ENCODE results near the gene SLC35F2.
"Not testable (repeated sequence)": the region's sequence is repeated elsewhere in the genome, so short reads cannot be mapped to it uniquely, and the experiment has no call there.

The SLC35F2 gene, protein sequence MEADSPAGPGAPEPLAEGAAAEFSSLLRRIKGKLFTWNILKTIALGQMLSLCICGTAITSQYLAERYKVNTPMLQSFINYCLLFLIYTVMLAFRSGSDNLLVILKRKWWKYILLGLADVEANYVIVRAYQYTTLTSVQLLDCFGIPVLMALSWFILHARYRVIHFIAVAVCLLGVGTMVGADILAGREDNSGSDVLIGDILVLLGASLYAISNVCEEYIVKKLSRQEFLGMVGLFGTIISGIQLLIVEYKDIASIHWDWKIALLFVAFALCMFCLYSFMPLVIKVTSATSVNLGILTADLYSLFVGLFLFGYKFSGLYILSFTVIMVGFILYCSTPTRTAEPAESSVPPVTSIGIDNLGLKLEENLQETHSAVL

DNA sequence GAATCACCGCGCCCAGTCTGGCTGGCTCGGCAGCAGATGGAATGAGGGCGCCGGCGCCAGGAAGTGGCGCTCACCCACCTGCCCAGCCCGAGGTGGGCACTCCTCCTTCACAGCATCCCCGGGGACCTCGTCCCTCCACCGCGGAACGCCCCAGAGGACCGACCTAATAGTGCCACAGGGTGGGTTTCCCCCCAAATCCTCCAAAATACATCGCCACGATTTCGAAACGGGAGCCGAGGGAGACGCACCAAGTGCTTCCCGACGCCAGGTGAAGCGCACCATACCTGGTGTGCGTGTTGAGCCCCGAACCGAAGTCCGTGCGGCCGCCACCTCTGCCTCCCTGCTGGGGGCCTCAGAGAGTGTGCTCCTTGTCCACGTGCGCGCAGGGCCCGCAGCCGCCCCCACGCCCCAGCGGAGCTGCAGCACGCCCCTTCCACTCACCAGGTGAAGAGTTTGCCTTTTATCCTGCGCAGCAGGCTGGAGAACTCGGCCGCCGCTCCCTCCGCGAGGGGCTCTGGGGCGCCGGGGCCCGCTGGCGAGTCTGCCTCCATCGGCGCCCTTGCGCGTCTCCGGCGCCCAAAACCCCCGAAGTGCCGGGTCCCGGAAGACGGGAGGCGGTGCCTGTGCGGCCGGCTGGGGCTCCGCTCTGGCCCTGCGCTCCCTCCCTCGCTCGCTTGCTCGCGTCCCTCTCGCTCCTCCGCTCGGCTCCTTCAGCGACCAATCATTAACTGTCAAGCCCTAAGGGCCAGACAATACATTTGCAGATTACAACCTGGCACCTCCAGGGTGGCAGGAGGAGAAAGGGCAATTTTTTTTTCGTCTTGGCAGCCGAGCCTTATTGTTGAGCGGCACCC is at the start of gene SLC35F2:
TSS of gene SLC35F2 (minus strand) at position 571 of the 854 bp plus-strand sequence. CDS start at position 551, 20 bp downstream.
- peak; percentile 85 for DNase-seq (ENCODE audit: low spot score)

DNA sequence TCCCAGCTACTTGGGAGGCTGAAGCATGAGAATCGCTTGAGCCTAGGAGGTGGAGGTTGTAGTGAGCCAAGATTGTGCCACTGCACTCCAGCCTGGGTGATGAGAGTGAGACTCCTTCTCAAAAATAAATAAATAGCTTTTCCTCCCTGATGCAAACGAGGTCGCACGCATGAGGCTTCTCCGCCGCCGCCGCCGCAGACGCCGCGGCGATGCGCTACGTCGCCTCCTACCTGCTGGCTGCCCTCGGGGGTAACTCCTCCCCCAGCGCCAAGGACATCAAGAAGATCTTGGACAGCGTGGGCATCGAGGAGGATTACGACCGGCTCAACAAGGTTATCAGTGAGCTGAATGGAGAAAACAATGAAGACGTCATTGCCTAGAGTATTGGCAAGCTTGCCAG is 49.6 kb upstream of the SLC35F2 start:
- DNase-seq (ENCODE audit: low spot score) = no peak

DNA sequence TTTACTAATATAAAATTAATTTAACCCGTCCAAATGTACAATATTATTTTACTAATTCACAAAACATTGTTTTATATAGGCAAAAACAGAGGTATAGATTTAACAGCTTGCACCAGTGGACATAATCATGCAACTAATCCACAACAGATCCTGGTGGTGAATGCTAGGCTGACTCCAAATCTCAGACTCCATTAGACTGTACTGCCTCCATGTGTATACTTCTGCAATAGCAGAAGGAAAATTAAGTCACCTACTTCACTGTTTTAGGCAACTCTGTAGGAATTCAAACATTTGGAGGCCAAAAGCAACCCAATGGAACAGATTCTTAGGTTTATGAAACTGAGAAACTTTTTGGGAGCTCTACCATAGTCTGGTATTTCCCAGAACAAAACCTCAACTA is 39.7 kb upstream of the SLC35F2 start:
- peak; percentile 69 for DNase-seq (ENCODE audit: low spot score)

DNA sequence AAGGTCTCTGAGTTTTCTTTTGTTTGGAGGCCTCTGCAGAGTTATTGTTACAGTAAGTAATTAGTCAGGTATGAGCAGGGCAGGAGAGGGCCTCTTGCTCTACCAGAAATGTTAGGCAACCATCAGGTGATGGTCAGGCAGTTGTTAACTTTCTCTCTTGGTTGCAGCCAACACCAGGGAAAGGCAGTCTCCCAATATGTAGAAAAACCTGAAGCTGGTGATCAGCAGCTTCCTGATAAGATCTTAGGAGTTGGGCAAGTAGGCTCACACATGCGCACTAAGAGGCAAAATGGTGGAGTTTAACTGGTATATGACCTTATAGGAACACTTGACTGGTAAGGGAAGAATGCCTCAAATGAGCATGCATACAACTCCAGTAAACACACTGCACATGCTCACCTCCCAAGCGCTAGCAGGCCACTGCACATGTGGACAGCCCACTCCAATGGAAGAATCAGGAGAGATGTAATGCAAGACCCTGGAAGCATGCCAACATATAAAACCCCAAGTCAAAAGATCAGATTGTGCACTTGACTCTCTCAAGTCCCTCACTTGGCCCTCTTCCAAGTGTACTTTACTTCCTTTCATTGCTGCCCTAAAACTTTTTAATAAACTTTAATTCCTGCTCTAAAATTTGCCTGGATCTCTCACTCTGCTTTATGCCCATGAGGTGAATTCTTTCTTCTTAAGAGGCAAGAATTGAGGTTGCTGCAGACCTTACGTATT is 23.7 kb upstream of the SLC35F2 start:
- no peak for DNase-seq (ENCODE audit: low spot score)

DNA sequence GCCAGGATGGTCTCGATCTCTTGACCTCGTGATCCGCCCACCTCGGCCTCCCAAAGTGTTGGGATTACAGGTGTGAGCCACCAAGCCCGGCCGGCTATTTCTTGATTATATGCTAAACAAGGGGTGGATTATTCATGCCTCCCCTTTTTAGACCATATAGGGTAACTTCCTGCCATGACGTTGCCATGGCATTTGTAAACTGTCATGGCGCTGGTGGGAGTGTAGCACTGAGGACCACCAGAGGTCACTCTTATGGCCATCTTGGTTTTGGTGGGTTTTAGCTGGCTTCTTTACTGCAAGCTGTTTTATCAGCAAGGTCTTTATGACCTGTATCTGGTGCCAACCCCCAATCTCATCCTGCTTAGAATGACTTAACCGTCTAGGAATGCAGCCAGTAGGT is 22.9 kb upstream of the SLC35F2 start:
- not testable (repeated sequence) for DNase-seq (ENCODE audit: low spot score)

DNA sequence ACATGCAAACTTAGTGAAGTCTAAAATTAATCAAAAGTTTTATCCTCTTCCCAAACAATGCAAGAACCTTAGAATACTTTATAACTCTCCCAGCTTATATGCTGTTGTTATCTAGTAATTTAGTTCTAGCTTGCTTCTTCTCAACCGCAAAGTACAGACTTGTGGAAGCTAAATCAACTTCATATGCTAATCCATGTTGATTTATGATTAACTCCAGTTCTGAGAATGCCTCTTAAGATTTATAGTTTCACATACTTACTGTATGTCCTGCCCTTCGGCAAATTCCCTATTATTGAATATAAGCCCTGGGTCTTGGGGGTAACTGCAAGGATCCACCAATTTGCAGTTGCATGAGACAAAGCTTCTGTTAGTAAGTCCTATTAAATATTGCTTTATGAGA is 17.6 kb upstream of the SLC35F2 start:
- DNase-seq (ENCODE audit: low spot score) = no peak

DNA sequence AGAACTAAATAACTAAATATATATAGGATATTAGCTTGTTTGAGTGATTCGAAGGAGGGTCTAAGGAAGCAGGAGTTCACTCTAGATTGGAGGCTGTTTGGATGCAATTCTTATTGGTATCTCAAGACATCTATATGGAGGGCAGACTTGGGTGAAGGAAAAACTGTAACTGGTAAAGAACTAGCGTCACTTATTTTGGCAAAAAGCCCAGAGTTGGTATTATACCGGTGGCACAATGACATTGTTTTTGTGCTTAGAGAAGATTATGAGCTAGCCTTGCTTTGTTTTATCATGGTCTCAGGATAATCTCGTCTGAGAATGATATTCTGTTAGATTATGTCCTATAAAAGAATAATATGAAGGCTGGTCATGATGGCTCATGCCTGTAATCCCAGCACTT is 6.0 kb upstream of the SLC35F2 start:
- DNase-seq (ENCODE audit: low spot score) = no peak

DNA sequence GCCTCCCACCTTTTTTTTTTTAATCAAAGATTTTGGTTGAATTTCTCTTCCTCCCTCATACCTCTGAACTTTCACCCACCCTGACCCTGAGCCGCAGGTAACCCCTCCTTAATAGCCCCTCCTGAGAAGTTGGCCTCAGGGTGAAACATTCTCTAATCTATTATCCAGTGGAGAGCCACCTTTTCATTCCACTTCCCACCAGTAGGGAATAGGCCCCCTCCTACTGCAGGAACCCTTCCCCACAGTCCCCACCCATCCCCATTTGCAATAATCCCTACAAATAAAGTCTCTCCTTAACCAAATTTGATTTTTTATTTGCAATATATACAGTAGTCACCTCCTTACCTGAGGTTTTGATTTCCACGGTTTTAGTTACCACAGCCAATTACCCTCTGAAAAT is 2.1 kb upstream of the SLC35F2 start:
- no peak for DNase-seq (ENCODE audit: low spot score)

DNA sequence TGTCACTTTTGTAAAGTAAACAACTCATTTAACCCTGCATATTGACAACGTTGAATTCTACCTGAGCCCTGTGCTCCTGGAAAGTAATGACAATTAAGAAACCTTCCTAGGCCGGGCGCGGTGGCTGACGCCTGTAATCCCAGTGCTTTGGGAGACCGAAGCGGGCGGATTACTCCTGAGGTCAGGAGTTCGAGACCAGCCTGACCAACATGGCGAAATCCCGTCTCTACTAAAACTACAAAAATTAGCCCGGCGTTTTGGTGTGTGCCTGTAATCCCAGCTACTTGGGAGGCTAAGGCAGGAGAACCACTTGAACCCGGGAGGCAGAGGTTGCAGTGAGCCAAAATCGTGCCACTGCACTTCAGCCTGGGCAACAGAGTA is 1.6 kb upstream of the SLC35F2 start:
- not testable (repeated sequence) for DNase-seq (ENCODE audit: low spot score)

DNA sequence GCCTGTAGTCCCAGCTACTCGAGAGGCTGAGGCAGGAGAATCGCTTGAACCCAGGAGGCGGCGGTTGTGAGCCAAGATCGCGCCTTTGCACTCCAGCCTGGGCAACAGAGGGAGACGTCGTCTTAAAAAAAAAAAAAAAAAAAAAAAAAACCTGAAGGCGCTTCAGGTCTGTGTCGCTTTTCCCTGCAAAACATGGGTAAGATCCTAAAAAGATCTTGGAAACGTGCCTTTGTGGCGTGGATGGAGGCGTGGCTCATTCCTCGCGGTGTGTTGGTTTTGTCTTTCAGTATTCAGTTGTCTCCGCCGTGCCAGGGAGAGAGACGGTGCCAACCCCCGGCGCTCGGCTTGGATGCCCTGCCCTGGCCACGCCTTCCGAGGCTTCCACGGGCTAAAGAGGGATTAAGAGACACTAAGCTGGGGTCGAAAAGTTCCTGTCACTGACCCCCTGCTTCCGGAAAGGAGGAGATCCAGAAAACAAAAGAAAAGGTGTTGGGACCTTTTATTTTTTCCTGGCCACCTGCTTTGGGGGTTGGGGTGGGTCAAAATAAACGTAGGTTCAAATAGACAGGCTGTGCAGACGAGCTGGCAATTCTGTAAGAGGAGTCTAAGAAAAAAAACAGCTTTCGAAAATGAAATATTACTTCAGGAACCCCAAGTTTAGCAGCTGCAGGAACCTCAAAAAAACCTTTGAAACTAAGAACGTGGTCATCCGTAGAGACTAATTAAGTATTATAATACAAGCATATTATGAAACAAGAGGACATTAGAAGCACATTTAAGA is 1.1 kb upstream of the SLC35F2 start:
- peak; percentile 71 for DNase-seq (ENCODE audit: low spot score)

DNA sequence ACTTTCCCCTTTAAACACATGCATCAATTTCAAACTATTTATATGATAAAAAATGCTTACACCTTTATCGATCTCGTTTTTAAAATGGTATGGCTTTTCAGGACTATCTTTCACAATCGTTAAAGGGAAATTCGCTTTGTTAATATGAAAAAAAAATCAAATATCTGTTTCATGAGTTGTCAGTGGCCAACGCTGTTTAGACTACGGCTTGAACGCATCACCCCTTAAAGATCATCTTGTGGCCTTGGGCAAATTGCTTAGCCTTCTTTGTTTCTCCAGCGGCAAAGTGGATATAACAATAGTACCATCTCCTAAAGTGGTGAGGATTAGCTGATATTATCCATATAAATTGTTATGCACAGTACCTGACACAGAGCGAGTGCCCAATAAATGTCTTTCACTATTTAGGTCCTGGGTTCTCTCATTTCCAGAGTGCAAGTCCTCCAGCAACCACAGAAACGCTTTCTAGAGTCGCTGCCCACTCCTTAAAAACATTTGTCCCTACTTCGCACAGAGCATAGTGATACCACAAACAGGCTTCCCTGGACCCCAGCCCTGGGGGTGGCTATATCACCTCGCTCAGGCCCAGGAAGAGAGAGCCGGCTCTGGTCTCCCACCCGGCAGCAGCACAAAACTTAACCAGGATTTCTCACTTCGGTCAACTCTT is 904 bp downstream of the SLC35F2 start:
- no peak for DNase-seq (ENCODE audit: low spot score)

DNA sequence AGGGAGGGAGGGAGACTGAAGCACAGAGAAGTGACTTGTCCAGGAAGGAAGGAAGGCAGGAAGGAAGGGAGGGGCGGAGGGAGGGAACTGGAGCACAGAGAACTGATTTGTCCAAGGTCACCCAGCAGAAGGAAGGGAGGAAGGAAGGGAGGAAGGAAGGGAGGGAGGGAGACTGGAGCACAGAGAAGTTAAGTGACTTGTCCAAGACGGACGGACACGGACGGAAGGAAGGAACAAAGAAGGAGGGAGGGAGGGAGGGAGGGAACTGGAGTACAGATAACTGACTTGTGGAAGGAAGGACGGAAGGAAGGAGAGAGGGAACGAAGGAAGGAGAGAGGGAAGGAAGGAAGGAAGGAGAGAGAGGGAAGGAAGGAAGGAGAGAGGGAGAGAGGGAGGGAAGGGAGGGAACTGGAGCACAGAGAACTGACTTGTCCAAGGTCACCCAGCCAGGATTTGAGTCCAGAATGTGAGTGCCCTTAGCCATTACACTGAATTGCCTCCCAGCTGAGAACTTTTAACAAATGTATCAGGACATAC is 1.5 kb downstream of the SLC35F2 start:
- no peak for DNase-seq (ENCODE audit: low spot score)

DNA sequence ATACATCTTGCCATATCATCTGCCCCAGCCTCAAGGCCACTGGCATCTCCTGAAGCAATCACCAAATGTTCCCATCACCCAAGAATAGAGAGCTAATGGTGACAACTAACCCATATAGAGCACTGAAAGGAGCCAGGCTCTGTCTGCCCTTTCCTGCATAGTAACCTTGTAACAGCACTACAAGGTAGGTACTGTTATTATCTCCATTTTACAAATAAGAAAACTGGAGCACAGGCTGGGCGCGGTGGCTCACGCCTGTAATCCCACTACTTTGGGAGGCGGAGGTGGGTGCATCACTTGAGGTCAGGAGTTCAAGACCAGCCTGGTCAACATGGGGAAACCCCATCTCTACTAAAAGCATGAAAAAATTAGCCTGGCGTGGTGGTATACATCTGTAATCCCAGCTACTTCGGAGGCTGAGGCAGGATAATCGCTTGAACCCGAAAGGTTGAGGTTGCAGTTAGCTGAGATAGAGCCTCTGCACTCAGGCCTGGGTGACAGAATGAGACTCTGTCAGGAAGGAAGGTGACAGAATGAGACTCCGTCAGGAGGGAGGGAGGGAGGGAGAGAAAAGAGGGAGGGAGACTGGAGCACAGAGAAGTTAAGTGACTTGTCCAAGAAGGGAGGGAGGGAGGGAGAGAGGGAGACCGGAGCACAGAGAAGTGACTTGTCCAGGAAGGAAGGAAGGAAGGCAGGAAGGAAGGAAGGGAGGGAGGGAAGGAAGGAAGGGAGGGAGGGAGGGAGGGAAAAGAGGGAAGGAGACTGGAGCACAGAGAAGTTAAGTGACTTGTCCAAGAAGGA is 2.2 kb downstream of the SLC35F2 start:
- DNase-seq (ENCODE audit: low spot score) = no peak

DNA sequence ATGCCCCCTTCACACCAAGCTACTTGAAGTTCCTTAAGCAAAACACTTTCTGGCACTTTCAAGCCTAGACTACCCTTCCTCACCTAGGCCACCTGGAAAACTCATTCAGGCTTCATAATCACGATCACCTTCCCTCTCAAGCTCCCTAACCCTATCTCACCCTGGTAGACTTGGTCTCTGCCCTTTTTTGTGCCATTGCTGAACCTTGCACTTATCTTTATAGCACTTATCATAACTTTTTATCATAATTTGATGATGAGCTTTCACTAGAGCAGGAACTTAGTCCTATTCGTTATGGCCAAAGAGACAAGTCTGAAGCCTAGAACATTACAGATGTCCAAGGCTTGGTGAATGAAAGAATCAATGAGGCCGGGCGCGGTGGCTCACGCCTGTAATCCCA is 5.5 kb downstream of the SLC35F2 start:
- no peak for DNase-seq (ENCODE audit: low spot score)

DNA sequence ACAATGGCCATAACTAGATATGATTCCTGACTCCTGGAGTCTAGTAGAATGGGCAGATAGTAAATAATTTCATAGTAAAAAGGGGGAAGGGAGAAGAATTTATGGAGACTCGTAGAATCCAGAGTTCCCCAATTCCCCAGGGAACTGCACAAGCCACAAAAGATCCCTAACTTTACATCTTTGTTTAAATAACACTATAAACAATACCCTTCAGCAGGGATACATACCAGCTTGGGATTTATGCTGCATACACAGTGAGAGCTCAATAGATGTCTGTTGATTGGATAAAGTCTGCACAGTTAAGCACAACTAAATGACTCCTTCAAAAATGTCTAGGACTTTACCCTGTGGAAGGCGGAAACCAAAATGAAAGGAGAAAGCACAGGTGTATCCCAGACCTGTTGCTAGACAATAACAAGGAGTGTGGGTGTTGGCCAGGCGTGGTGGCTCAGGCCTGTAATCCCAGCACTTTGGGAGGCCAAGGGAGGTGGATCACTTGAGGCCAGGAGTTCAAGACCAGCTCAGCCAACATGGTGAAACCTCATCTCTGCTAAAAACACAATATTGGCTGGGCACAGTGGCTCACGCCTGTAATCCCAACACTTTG is 6.8 kb downstream of the SLC35F2 start:
- DNase-seq (ENCODE audit: low spot score) = no peak

DNA sequence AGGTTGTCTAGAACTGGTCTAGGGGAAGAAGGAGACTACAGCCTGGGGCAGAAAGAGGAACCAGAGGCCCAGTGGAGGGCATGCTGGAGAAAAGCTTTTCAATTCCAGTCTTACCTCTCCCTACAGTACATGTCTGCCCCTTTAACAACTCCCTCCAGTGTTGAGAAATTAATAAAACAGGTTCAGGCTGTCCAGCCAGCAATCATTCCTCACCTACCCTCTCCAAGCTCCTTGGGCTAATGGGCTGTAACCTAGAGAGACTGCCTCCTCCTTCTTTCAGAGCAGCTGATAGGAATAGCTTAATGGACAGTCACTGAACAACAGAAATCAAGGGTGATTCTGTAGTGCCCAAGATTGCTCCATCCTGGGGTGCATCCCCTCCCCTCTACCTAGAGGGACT is 8.8 kb downstream of the SLC35F2 start:
- no peak for DNase-seq (ENCODE audit: low spot score)

DNA sequence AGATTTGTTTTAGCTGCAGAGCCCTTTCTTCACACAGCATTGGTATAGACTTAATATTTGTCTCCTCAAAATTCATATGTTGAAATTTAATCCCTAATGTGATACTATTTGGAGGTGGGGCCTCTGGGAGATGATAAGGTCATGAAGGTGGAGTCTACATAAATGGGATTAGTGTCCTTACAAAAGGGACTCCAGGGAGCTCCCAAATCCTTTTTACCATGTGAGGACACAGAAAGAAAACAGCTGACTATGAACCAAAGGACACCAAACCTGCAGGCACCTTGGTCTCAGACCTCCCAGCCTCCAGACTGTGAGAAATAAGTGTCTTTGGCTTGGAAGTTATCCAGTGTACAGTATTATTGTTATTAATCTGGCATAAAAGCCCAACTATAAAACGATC is 10.2 kb downstream of the SLC35F2 start:
- no peak for DNase-seq (ENCODE audit: low spot score)

DNA sequence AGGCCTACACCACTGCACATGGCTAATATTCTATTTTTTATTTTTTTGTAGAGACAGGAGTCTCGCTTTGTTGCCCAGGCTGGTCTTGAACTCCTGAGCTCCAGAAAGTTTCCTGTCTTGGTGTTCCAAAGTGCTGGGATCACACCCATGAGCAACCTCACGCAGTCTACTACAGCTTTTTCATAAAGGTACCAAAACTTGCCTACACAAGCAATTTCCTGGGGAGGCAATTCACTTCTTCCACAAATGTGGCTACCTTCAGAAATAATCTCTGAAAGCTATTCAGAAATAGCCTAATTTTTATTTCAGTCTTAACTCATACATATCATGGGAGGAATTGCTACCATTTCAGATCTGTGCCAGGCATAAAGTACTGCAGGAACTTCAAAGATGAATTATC is 11.4 kb downstream of the SLC35F2 start:
- DNase-seq (ENCODE audit: low spot score) = no peak

DNA sequence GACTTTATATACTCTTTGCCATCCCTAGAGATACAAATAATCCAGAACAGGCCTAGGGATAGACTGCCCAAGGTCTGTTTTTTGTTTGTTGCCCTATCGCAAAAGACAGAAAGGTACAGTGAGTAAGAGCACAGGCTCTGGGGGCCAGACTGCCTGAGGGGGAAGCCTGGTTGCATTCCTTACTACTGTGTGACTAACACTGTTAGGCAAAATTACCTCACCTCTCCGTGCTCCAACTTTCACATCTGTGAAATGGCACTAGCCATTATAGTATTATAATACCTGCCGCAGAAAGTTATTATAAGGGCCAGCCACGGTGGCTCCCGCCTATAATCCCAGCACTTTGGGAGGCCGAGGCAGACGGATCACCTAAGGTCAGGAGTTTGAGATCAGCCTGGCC is 14.5 kb downstream of the SLC35F2 start:
- no peak for DNase-seq (ENCODE audit: low spot score)
